Measurements from ENCODE around the gene CISH.

CISH gene

GRCh38 chr3:50611464-50612233 lies at the start of gene CISH:
Gene CISH (minus strand): TSS chr3:50611774. CDS start chr3:50611650, 124 bp downstream.
- DNase-seq, result peak; percentile 98

GRCh38 chr3:50660386-50660785 lies 48.8 kb upstream of the CISH start:
- no peak for DNase-seq

DNA sequence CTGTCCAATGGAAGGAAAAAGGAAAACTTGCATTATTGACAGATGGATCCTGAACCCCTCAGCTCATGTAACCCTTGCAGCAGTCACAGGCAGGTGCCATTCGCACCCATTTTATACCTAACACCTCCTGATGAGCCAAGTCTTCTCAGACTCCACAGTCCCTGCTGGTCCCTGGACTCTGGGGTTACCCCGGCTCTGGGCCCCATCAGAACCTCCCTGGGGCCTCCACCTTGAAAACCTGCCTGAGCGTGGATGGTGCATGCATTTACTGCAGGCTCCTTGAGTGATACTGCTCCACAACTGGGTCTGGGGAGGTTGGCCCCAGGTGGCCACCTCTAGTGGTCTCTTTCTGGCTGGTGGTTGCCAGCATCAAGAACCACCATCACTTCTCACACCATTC lies 47.3 kb upstream of the CISH start:
- DNase-seq, result no peak

GRCh38 chr3:50658416-50658815 lies 46.8 kb upstream of the CISH start:
- DNase-seq, result no peak

- no peak for DNase-seq
Measured at GRCh38 chr3:50657816-50658215, 46.2 kb upstream of the CISH start.

DNA sequence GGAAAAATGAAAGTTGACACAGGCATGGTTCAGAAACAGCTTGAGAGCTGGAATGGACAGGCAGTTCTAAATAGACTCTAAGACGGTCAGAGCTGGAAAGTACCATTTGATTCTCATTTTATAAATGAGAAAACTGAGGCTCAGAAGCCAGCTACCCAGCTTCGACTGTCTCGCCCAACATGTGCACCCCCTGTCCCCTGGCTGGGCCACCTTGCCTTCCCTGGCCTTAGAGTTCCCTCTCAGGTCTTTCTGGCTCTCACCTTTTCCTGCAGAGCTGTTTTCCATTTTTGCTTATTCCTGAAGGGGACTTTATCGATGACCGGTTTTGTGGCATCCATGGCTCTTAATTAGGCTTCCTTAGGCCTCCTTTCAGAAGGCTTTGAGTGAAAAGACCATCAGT lies 45.8 kb upstream of the CISH start:
- DNase-seq, result no peak

- DNase-seq, result no peak
Measured at GRCh38 chr3:50656417-50657195, 45.0 kb upstream of the CISH start.

- DNase-seq, result no peak
Measured at GRCh38 chr3:50655009-50655830, 43.6 kb upstream of the CISH start.

DNA sequence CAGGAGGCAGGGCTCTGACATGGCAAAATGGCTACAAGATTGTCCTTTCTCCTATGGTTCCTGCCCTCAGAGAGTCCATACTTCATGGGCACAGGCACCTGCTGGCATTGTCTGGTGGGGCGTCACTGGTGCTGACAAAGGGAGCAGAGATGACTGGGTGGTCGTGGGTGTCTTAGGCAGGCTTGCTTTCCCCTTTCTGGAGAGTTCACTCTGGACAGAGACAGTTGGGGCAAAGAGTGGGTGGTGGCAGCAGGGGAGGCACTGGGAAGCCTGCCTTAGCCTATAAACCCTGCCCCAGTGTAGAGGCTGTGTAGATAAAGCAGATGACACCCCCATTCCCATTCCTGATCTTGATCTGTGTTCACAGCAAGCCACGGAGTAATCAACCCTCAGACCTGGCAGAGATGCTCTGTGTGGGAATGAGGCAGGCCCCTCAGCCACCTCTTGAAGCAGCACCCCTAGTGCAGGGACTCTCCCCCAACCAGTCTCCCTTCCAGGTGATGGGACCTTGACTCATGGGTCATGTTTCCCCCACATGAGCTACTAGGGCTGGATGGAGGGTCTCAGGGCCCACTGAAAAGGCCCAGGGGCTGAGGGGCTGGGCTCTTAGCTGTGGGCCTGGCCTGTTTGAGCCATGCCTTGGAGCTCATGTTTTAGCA lies 42.5 kb upstream of the CISH start:
- no peak for DNase-seq

GRCh38 chr3:50652709-50653108 lies 41.1 kb upstream of the CISH start:
- DNase-seq, result no peak

DNA sequence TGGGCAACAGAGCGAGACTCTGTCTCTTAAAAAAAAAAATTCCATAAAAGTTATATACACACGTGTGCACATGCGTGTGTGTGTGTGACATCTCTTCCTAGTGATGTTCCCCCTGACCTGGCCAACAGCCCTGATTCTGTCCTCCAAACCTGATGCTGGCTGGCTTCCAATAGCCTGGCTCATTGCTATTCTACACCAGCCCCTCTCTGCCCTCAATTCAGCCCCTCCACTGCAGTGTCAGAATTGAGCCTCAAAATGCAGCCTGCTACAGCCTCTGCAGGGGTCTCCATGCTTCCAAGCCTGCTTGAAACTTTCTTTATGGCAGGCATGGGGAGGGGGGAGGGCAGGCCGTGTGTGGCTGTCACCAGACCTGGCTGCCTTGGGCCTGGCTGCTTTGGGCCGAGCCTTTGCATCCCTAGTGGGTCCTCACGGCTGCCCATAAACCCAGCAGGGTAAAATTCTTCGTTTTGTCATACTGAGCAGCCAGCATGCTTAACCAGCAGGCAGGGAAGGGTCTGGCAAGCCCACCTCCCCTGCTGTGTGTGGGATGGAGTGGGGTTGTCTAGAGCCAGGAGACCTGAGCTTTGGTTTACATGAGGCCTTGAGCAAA lies 40.5 kb upstream of the CISH start:
- DNase-seq, result peak; percentile 38

DNA sequence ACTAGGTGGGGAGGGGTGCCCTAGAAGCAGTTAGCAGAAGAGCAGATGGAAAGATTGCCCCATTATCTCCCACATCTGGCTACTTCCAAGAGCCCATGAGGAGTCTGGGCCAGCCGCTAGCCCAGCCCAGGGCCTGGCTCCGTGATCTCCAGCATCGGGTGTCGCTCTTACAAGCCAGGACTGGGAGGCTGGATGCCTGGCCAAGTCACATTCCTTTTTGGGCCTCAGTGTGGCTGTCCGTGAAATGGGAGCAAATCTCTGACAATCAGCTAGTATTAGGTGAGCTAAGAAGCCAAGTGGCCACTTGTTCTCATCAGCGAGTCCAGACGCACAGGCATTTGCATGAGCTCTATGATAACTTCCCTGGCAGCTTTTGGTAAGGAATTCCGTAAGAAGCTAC lies 39.9 kb upstream of the CISH start:
- no peak for DNase-seq

GRCh38 chr3:50650018-50650417 lies 38.4 kb upstream of the CISH start:
- no peak for DNase-seq

DNA sequence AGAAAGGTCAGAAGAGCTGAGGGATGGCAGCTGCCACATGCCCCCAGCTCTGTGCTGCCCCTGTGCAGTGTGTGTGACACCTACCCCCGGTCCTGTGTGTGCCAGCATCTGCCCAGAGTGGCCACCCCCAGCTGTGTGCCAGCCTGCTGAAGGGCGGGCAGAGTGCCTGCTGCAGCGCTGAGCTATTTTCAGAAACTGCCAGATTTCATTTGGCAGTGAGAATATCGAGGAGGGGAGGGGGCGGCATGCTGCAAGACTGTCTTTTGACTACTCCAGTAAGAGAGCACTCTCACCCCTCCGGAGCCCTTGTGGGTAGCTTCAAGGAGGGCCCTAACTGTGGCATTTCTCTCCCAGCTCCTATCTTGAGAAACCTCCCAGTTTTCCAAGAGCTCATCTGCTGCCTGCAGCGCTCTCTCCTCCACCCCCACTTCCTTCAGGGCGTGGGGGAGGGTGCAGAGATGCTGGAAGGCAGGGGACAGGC lies 37.9 kb upstream of the CISH start:
- DNase-seq, result no peak

DNA sequence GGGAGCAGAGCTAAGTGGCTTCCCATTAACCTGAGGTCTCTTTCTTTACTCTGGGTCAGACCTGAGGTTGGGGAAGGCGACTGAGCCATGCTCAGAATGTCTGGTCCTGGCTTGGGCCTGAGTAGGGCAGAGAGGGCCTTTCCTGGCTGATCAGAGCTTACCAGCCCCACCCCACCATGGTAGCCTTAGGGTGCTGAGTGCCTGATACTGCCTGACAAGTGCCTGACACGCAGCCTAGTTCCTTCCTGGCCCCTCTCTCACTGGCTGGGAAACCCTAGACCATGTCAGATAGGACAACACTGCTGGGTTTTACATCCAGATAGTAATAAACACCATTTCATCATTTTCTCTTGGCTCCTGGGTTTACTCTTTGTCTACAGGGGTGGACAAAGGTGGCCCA lies 37.4 kb upstream of the CISH start:
- no peak for DNase-seq

GRCh38 chr3:50648313-50648712 lies 36.7 kb upstream of the CISH start:
- peak; percentile 84 for DNase-seq

DNA sequence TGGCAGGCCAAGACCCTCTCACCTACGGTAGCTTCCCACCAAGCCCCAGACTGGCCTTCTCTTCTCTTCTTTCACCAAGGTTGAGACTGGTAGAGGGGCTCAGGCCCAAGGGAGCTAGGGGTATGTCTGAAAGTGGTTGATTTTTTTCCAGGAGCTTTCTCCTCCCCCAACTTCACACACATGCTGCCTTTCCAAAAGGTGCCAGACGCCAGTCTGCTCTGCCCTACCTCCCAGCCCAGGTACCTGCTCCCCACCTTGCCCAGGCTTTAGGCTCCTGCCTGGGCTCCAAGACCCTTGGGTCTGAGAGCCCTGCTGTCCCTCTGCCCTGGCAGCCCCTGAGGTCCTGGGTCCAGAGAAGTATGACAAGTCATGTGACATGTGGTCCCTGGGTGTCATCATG lies 33.8 kb upstream of the CISH start:
- DNase-seq, result no peak

GRCh38 chr3:50644561-50644960 lies 33.0 kb upstream of the CISH start:
- no peak for DNase-seq

DNA sequence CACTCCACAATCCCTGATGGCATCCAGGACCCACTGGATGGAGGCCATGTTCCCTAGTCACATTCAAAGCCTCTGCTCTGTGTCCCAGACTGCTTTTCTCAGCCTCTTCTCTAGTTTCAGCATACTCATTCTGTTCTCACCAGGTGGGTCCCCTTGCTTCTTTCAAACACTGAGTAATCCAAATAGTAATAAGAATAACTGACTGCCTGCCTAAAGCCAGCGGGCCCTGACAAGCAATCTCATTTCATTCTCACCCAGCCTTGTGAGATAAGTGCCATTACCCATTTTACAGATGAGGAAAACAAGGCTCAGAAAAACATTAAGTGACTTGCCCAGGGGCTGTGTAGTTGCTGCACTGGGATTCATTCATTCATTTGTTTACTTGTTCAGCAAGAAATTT lies 30.8 kb upstream of the CISH start:
- DNase-seq, result no peak

- DNase-seq, result no peak
Measured at GRCh38 chr3:50639055-50639494, 27.5 kb upstream of the CISH start.

DNA sequence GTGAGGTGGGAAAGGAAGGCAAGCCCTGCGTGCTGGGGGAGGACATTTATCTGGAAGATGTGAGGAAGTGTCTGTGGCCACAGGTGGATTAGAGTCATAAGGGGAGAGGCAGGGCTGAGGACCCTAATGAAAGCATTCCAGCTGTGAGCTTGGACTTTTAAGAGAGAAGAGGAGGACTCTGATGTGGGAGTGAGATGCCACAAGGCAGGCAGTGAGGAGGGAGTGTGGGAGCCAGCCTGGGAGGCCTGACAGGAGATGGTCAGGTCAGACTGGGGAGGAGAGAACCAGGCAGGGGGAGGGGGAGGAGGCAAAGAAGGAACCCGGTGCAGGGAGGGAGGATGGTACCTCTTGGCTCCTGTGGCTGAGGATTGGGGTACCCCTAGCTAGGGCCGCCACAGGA lies 26.4 kb upstream of the CISH start:
- no peak for DNase-seq

DNA sequence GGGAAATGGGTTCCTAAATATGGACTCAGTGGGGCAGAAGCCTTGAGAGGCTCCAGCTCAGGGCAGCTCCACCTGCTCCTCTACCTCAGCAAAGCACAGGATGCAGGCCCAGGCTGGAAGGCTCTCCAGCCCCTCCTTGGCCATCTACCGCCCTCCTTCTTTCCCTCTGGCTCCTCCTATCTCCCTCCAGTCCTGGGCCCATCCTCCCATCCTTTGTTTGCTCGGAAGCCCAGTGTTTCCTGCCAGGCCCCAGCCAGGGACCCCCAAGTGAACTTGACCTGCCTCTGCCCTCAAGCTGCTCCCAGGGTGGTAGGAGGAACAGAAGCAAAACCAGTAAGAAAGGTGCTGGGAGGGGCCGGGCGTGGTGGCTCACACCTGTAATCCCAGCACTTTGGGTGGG lies 25.4 kb upstream of the CISH start:
- DNase-seq, result peak; percentile 35

Data from eye (tissue), 1 donor.